Omental fat pad (tissue), 4 donors: Measurements from ENCODE around the gene NSD1. TPM values are rescaled to one million over a fixed set of nuclear protein-coding genes. Genes with fewer than 3 reads are reported as not detected.
A peak's percentile ranks its signal among the peaks of the same experiment; 100 is the strongest.

Source experiments
- ATAC-seq: fragments of 150-250 bp; one replicate; pipeline ENCODE4 v1.9.1; 2016; ENCODE audit warnings: mild to moderate bottlenecking, moderate library complexity; ENCODE audit not compliant: low FRiP score
- DNase-seq: peaks from one replicate; pipeline ENCODE4 v3.0.0-alpha.2; 2019; ENCODE audit warnings: low spot score
- total RNA-seq, 4 donors: library from RNA; depleted of rRNA; stranded (reverse); fragments of >200 nt; gene quantifications; one replicate each; pipeline ENCODE4 v1.1.0, GENCODE V29; 2016
- TF ChIP-seq, protein P1 (sequence below), 3 donors: fragments of 450-650 bp; IDR thresholded peaks; one replicate each; pipeline ENCODE4 v1.5.1; 2016 to 2017; ENCODE audit warnings: antibody characterized with exemption in 3 of 3, mild to moderate bottlenecking in 3 of 3, moderate library complexity in 2 of 3

The NSD1 gene
- total RNA-seq, 4 donors from 2014 or later: 32.3 to 52.6 (median 36.1) TPM

DNA sequence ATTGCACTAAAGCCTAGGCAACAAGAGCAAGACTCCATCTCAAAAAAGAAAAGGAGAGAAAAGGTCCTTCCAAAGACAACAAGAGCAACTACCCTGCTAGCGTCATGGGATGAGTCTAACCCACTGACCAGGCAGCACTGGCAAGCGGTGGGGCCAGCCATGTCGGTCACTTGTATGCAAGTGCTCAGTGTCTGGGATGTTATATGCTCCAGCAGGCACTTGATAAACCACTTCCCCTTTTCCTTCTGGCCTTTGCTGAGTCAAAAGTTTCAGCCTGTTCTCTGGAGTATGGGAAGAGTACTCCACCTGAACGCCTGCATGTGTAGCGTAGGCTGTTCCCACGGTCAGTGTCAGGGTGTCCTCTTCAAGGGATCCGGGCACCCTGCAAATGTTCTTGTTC is 187.3 kb downstream of the NSD1 start:
- DNase-seq (no peak), ATAC-seq (no peak)
- TF ChIP-seq, protein P1, sequence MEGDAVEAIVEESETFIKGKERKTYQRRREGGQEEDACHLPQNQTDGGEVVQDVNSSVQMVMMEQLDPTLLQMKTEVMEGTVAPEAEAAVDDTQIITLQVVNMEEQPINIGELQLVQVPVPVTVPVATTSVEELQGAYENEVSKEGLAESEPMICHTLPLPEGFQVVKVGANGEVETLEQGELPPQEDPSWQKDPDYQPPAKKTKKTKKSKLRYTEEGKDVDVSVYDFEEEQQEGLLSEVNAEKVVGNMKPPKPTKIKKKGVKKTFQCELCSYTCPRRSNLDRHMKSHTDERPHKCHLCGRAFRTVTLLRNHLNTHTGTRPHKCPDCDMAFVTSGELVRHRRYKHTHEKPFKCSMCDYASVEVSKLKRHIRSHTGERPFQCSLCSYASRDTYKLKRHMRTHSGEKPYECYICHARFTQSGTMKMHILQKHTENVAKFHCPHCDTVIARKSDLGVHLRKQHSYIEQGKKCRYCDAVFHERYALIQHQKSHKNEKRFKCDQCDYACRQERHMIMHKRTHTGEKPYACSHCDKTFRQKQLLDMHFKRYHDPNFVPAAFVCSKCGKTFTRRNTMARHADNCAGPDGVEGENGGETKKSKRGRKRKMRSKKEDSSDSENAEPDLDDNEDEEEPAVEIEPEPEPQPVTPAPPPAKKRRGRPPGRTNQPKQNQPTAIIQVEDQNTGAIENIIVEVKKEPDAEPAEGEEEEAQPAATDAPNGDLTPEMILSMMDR (IDR thresholded peaks at IDR 0.05): no peak

DNA sequence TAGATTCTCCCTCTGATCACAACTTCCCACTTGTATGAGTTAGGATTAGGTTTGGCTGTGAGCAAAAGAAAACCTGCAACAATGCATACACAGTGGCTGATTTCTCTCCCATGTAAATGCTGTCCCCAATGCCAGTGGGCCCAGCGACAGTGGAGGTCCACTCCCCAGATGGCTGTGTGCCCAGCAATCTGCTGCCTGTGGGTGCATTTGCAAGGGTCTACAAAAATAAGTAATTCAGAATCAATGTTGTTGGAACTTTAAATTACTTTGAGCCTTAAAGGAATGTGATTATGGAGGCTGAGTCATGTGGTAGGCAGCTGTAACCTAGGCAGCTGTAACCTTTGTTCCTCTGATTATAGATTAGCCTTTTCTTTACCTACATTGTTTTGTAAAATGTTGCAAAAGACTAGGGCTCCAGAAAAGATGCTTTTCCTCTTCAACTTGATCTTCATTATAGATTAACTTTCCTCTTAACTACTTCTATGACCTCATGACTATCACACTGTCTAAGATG is 192.4 kb downstream of the NSD1 start:
- DNase-seq (no peak), ATAC-seq (no peak)
- TF ChIP-seq, protein P1 (IDR thresholded peaks at IDR 0.05): no peak

DNA sequence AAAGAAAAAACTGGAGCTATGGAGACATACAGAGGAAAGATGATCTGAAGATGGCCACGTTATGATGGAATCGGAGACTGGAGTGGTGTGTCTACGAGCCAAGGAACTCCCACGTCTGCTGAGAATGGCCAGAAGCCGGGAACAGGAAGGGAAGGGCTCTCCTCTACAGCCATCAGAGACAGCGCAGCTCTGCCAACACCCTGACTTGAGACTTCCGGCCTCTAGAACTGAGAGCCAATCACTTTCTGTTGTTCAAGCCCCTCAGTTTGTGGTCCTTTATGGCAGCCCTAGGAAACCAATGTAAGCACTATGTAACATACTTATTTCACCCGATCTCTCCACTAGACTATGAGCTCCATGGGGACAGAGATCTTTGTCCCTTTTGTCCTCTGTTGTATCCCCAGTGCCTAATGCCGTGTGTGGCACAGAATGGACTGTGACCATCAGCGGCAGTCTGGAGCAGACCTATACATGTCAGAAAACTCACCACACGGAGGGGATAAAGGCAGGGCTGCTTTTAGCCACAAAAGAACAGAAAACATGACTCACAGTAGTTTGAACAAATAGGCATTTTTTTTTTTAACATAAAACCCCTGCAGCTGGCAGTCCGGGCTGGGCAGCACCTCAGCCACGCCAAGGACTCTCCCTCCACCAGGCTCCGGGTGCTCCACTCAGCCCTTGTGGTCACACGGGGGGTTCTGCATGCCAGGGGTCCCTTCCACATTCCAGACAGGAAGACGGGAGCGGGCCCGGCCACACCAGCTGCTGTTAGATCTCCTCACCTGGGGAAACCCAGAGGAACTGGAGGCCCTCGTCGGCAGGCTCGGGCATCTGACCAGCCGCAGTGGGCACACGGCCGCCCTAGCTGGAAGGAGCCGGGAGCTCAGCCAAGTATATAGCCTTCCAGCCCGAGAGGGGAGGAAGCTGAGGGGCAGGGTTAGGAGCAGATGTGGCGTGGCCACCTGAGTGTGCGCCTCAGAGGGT is 194.3 kb downstream of the NSD1 start:
- DNase-seq (no peak), ATAC-seq (peak; percentile 39)
- TF ChIP-seq, protein P1 (IDR thresholded peaks at IDR 0.05): no peak

DNA sequence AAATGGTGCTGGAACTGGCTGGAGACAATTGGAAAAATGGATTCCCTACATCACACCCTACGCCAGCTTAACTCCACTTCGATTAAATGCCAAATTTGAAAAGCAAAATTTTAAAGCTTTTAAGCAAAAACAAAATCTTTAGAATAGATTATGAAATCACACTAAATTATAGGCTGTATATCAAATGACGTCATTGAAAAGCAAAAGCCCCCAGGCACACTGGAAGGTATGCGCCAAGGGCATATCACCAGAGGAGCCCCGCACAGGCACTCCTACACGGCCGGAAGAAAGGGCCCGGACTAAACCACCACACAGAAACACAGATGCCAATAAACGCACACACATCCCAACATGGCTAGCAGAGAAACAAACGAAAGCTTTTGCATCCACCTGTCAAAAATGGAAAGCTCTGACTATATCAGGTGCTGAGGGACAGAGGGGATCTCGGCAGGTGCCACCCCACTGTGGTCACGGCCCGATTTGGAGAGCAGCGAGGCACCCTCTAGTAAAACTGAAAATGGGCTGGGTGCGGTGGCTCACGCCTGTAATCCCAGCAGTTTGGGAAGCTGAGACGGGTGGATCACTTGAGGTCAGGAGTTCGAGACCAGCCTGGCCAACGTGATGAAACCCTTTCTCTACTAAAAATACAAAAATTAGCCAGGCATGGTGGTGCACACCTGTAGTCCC is 195.1 kb downstream of the NSD1 start:
- no peak for DNase-seq
- TF ChIP-seq, protein P1 (IDR thresholded peaks at IDR 0.05): no peak
- no peak for ATAC-seq

DNA sequence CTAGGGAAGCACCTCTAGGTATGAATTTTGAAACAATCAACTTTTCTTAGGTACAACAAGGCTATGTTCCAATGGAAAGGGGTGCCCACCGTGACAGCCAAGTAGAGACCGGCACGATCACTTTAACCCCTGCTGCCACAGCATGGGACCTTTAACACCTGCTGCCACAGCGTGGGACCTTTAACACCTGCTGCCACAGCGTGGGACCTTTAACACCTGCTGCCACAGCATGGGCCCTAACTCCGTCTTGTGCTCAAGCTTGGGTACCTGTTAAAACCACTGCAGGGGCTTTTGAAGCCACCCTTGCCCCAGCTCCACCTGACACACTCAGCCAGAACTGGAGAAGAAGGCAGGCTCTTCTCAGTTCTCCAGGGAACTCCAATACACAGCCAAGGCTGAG is 196.3 kb downstream of the NSD1 start:
- DNase-seq: no peak
- no peak for ATAC-seq
- TF ChIP-seq, protein P1 (IDR thresholded peaks at IDR 0.05): no peak

DNA sequence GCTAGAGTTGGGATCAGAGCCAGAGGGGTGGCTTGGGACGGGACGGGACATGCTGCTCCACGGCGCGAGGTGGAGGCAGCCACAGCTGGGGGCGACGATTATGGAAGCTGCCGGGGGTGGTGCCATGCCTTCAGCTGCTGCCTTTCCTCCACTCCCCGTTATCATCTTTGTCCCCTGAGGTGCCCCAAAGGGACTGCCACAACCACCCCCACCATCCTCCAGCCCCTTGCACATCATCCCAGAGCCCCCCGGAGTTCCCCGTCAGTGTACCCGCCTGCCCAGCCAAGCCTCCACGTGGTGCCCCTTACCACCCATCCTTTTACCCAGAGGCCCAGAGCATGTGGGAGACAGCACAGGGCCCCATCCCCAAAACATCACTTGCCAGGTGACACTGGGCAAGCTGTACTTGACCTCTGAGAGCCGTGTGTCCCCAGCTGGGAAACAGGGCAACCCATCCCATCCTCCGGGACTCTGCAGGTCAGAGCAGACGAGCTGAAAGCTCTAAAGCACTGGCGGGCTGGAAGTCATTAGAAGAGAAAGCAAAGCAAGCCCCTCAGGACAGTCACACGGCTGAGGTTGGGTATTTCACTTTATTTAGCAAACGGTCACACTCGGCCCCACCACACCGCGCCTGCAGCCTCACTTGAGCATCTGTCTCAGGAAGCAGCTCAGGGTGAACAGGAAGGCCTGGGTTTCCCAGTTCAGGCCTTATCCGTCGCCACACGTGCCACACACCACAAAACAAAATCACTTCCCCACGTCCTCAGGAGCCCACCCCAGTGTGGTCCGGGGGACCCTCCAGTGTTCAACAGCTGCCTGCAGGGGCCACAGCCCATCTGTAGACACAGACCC is 197.6 kb downstream of the NSD1 start:
- DNase-seq (no peak), ATAC-seq (no peak)
- TF ChIP-seq, protein P1 (IDR thresholded peaks at IDR 0.05): no peak
